HG02763 (cell line): ENCODE measurements around the gene PI4K2B.
"Not testable (repeated sequence)": the region's sequence is repeated elsewhere in the genome, so short reads cannot be mapped to it uniquely, and the experiment has no call there.

ENCODE experiments used
- ATAC-seq: cut with Tn5 transposase; IDR thresholded peaks from one replicate; pipeline ENCODE4 v1.9.1; 2021; ENCODE audit warnings: mild to moderate bottlenecking, moderate library complexity; ENCODE audit not compliant: unreplicated experiment

The PI4K2B gene

GRCh38 chr4:25240754-25241210, 6.9 kb downstream of the PI4K2B start:
- ATAC-seq = not testable (repeated sequence)

- not testable (repeated sequence) for ATAC-seq
Observed at GRCh38 chr4:25242195-25242594, 8.4 kb downstream of the PI4K2B start.

- ATAC-seq = no peak
Observed at GRCh38 chr4:25245181-25245580, 11.3 kb downstream of the PI4K2B start.

- ATAC-seq = no peak
Observed at GRCh38 chr4:25246680-25247611, 13.1 kb downstream of the PI4K2B start.

GRCh38 chr4:25248875-25249274, 15.0 kb downstream of the PI4K2B start:
- ATAC-seq = not testable (repeated sequence)

- ATAC-seq = not testable (repeated sequence)
Observed at GRCh38 chr4:25249494-25249893, 15.7 kb downstream of the PI4K2B start.

GRCh38 chr4:25252230-25253070, 18.6 kb downstream of the PI4K2B start:
- ATAC-seq = no peak

- no peak for ATAC-seq
Observed at GRCh38 chr4:25253071-25253445, 19.2 kb downstream of the PI4K2B start.

GRCh38 chr4:25253786-25254185, 20.0 kb downstream of the PI4K2B start:
- ATAC-seq = not testable (repeated sequence)

GRCh38 chr4:25258980-25259578, 25.2 kb downstream of the PI4K2B start:
- no peak for ATAC-seq

- no peak for ATAC-seq
Observed at GRCh38 chr4:25271866-25272265, 38.0 kb downstream of the PI4K2B start.

GRCh38 chr4:25280210-25280609, 46.4 kb downstream of the PI4K2B start:
- no peak for ATAC-seq

- ATAC-seq = no peak
Observed at GRCh38 chr4:25283948-25284347, 50.1 kb downstream of the PI4K2B start.

GRCh38 chr4:25284466-25284865, 50.6 kb downstream of the PI4K2B start:
- no peak for ATAC-seq

GRCh38 chr4:25290490-25291067, 56.7 kb downstream of the PI4K2B start:
- no peak for ATAC-seq

GRCh38 chr4:25291158-25291733, 57.4 kb downstream of the PI4K2B start:
- no peak for ATAC-seq

GRCh38 chr4:25297528-25298242, 63.9 kb downstream of the PI4K2B start:
- no peak for ATAC-seq

GRCh38 chr4:25299476-25300203, 65.8 kb downstream of the PI4K2B start:
- ATAC-seq = no peak

- no peak for ATAC-seq
Observed at GRCh38 chr4:25301471-25301870, 67.6 kb downstream of the PI4K2B start.
